GM21381 (cell line): ENCODE results near the gene HSFX4.
"Not testable (repeated sequence)": the region's sequence is repeated elsewhere in the genome, so short reads cannot be mapped to it uniquely, and the experiment has no call there.

Experiments used
- ATAC-seq: cut with Tn5 transposase; IDR thresholded peaks from one replicate; pipeline ENCODE4 v1.9.1; 2021; ENCODE audit warnings: mild to moderate bottlenecking, moderate library complexity; ENCODE audit not compliant: unreplicated experiment

Gene HSFX4

DNA sequence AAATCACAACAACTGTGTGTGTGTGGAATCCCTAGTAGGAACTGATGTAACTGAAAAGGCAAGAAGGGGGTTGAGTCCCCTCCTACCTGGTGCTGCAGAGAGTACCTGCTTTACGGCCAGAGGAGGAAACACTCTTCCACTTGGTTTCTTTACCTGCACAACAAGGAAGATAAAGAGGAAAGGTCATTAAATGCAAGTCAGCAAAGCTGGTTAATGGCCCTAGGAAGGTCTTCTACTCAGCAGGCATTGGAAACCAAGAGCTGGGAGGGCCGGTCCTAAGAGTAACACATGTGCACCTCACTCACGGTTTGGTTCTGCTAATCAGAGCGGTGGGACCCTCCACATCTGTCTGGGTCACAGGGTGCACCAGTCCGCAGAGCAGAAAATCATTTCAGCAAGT lies 8.0 kb downstream of the HSFX4 start:
- not testable (repeated sequence) for ATAC-seq

DNA sequence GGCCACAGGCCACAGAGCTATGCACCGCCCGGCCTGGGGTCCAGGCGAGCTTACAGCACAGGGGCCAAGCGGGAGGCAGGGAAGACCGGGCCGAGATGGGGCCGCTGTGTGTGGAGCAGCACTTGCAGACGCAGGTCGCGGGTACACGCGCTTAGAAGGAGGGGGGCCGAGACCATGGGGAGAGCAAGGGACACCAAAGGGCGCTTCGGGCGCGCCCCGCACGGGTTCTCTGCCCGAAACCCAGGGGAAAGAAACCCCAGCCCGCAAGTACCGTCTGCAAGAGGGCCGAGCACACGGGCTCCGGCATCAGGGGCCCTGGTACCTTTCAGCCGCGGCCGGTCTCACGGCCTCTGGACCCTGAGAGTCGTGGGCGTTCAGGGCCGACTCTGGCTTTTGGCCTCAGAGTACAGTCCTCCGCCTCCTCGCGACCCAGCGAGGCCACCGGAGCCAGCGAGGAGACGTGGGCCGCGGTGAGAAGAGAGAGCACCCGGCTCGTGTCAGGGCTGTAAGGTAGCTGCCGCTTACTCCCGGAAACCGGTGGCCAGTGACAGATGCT lies 8.6 kb downstream of the HSFX4 start:
- no peak for ATAC-seq

DNA sequence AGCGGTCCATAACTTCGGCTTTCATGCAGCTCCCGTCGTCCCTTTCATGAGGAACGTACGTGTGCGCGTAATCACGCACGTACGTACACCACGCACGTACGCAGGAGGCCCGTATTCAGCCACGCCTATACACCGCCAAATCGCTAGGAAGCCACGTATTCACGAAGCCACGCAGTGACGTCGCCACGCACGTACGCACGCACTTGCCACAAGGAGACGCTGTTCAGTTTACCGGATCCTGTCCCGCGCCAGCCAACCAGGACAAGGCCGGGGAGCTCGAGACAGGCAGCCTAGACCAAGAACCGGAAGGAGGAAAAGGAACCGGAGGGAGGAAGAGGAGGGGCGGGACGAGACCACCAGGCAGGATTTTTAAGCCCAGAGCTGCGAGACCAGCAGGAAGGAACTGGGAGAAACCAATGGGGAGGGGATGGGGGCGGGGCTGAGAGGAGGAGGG lies 9.1 kb downstream of the HSFX4 start, which contains the start of gene EOLA2:
EOLA2 (minus strand) TSS at position 65 of the 454 bp plus-strand sequence. CDS start 4,617 bp downstream, outside the sequence.
- ATAC-seq, result peak; percentile 66

DNA sequence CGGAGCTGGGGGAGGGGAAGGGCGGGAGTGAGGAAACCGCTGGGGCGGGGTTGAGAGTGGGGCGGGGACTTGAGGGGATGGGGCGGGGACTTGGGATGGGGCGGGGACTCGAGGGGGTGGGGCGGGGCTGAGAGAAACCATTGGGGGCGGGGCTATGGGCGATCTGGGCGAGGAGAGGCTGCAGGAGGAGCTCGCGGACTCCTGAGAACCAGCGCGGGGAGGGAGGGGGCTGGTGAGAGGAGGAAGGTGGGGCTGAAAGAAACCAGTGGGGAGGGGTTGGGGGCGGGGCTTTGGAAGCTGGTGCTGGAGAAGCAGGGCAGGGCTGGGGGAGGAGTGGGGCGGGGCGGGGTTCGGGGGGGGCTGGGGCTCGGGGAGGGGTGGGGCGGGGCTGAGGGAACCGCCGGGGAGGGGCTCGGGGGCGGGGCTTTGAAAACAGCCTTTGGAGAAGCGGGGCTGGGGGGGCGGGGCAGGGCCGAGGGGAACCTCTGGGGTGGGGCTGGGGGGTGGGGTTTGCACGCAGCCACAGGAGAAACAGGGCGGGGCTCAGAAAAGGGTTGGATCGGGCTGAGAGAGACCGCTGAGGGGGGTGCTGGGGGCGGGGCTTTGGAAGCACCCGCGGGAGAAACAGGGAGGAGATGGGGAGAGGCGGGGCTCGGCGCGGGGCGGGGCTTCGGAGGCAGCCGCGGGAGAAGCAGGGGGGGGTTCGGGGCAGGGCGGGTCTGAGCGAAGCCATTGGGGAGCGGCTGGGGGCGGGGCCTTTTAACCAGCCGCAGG lies 9.7 kb downstream of the HSFX4 start:
- ATAC-seq, result peak; percentile 12

DNA sequence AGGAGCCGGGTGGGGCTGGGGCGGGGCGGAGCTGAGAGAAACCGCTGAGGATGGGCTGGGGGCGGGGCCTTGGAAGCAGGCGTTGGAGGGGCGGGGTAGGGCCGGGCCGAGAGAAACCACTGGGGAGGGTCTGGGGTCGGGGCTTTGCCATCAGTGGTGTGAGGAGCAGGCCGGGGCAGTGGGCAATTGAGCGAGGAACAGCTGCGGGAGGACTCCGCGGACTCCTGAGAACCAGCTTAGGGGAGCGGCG lies 10.2 kb downstream of the HSFX4 start:
- peak; percentile 7 for ATAC-seq

DNA sequence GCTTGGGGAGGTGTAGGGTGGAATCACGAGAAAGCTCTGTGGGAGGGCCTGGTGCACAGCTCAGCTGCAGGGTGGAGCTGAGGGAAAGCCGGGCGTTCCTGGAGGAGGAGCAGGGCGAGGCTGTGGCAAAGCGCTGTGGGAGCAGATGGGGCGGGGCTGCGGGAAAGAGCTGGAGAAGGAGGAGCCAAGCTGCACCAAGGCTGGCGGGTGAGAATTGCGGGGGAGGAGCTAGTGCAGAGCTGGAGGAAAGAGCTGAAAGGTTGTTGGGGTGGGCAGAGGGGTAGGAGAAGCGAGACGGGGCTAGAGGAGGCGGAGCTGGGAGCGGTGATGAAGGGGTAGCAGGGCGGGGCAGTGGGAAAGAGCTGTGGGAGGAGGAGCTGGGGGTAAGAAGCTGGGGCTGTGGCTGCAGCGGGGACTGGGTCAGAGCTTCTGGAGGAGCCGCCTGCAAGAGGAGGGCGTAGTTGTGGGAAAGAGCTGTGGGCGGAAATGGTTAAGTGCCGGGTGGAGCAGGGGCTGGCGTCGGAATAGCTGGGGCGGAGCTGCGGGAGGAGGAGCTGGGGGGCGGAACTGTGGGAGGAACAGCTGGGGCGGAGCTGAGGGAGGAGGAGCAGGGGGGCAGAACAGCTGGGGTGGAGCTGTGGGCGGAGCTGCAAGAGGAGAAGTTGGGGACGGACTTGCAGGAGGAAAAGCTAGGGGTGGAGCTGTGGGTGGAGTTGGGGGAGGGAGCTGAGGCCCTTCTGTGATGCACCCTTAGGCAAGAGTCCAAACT lies 10.7 kb downstream of the HSFX4 start:
- ATAC-seq, result peak; percentile 41

DNA sequence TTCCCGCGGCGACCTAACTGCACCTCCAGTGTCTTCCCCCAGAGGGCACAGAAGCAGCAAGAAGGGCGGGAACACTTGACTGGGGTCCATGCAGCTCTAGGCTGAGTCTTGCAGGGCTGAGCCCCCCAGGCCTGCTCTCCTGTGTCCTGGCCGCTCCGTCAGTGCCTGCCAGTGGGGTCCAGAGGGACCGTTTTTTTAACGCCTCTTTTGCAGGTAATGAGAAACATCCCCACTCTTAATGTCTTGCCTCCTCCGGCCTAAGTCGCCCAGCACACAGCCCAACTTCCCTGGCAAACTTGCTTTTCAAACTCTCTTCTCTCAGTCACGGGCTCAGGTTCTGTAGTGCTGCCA lies 11.3 kb downstream of the HSFX4 start:
- not testable (repeated sequence) for ATAC-seq

DNA sequence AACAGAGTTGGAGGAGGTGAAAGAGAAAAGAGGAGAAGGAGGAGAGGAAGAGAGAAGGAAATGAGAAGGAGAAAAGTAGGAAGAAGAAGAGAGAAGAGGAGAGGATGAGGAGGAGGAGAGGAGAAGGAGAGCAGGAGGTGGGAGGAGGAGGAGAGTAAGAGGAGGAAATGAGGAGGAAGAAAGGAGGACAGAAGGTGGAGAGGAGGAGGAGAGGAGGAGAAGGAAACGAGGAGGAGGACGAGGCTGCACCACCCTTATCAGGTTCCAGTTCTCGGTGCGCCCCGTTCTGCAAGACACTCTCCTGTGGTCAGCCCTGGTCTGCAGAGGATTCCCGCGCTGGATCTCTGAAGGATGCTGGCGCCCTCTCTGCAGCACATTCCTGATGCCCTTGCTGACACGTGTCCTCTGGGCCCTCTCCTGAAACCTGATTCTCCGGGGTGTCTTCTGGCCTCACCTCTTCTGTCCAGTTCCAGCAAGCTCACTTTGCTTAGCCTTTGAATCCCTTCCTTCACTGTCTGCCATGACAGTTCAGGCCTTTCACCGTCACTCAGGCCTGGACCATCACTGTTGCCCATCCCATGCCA lies 15.8 kb downstream of the HSFX4 start:
- not testable (repeated sequence) for ATAC-seq

DNA sequence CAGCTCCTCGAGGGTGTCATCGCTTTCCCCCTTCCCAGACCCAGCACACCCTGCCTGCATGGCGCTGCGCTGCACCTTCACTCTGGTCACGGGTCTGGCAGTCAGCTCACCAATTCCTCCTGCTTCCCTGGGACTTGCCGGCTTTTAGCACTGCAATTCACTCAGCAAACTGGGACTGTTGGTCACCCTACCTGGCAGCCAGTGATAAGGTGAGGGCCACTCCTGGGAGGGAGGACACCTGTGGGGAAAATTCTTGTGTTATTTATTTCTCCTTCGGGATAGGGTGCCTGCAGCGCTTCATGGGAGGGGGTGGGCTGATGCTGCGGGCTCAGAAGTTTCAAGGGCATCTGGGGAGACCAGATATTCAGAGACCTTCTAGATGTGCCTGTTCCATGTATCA lies 16.4 kb downstream of the HSFX4 start:
- ATAC-seq, result not testable (repeated sequence)

DNA sequence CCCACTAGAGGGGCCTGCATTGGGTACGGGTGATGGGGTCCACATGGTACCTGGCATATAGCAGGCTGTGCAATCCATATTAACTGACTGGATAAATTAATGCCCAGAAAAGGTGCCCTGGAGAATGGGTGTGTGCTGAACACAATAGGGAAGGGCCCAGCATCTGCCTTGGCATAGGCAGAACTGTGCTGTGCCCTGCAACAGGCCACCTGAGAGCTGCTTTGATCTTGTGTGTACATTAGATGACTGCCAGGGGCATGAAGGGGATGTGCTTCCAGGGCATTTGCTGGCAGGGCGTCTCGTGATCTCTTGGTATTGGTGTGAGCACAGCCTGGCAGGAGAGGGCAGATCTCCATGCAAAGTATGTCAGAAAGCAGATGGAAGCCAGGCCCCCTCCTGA lies 17.6 kb downstream of the HSFX4 start:
- ATAC-seq, result not testable (repeated sequence)

DNA sequence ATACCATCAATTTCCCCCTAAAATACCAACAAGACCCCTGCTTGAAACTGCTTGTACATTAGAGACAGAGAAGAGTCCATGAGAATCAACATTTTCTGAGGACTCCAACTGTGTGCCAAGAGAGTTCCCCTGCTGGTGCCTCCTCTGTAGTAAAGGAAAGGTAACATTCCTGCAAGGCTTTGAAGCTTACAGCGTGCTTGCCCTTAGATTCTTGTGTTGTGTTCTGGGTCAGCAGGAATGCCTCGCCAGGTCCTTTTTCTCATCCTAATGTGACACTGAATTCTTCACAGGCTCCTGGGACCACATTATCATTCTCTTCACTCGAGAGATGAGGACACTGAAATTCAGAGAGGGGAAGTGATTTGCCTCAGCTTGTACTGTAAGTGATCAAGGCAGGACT lies 18.6 kb downstream of the HSFX4 start:
- no peak for ATAC-seq

DNA sequence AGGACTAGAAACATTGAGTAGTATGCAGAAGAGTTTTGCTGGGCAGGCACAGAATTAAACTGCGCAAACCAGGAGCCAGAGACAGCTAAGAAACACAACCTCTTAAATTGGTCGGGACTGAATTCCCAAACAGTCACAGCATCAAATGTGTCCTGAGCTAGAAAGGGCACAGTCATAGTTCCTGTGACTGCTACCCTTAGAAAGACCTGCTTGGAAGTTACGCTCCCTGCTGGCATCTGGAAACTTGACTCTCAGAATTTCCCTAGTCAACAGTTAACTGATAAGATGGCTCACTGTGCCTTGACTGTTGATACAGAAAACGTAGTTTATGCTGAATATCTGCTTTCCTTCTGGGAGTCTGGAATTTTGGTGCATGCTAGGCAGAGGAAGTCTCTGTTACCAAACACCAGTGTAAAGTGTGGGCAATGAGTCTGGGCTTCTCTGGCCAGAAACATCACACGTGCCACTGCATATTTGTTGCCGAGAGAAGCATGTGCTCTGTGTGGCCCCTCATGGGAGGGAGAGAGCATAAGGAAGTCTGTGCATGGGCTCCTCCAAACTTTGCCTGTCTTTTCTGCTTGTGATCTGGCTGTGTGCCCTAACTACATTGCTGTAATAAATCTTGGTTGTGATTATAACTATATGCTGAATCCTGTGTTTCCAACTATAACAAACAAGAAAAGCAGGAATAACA lies 20.5 kb downstream of the HSFX4 start:
- no peak for ATAC-seq

DNA sequence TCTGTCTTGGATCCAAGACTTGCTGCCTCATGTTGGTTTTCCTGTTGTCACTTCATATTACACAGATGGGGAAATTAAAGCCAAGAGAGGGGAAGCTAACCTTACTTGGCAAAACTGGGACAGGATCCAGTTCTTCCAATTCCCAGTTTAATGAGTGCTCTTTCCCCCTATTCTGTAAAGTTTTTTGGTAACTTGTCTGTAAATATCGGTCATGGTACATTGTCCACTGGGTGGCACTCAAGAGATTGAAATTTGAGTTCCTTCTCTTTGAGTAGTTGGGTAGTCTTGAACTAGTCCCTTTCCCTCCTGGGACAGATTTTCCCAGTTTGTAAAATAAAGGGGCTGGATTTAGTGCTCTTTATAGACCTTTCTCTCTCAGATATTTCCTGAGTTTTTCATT lies 21.3 kb downstream of the HSFX4 start:
- no peak for ATAC-seq

DNA sequence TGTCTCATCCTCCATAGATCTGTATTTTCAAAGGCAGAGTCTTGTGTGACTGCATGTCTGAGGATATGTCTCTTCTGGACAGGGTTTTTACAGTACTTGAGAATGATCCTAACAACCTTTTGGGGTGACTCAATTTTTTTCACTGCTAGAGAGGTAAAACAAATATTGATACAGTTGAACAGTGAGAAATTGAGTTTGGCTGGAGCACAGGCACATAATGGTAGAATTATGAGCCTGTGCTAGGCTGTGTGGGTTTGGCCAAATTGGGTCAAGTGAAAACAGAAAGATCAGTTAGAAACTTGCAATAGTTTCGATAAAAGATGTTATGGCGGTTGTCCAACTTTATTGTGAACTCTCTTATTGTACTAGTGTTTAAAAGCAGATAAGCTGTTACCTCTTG lies 32.2 kb downstream of the HSFX4 start:
- ATAC-seq, result no peak

DNA sequence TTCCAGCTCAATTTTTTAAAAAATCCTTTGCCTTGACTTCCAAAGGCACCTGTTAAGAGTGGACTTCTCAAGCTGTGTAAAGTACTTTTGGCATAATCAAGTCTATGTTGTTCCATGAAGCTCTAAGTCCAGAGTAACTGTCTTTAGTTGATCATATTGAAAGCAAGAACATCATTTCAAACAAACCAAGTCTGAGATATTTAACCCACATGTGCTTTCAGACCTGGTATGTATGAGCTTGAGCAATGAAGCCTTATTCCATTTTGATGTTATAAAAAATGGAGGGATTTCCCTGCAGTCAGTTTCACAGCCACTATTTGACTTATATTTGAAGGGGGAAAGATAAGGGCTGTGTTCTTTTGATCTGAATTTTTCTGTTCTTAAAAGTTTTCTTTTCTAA lies 32.6 kb downstream of the HSFX4 start:
- ATAC-seq, result no peak

DNA sequence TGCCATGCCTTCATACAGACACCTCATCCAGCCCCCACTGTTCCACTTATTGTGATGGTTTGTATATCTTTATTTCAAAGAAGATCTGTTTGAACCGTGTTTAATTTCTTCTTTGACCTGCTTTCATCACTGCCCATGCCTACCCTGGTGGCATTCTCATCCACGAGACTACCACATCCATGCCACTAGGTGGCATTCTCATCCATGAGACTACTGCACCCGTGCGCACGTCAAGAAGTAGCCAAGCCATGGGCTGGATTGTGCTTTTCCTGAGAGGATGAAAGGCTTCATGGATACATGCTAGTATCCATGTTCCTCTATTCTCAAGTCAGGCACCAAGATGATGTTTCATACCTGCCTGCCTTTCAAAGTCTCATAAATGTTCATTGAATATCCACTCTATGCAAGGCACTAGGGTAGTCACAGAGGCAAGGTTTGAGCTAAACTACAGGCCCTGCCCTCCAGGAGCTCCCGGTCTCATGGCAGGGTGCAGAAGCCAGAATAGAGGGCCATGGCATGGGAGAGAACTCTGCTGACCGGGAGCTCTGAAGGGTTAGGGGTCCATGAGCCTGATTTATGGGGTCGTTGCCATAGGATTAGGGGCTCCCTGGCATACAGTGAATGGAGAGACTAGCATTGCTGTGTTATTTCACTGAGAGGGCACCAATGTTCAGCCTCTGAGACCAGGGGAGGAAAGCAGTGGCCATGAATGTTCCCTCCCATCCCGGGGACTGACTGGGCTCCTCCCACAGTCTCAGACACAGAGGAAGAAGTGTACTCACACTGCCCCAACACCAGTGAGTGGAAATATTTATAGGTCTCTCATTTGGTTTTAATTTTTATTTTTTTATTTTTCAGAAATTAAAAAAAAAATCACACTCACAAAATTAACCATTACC lies 33.7 kb downstream of the HSFX4 start:
- ATAC-seq, result peak; percentile 52

DNA sequence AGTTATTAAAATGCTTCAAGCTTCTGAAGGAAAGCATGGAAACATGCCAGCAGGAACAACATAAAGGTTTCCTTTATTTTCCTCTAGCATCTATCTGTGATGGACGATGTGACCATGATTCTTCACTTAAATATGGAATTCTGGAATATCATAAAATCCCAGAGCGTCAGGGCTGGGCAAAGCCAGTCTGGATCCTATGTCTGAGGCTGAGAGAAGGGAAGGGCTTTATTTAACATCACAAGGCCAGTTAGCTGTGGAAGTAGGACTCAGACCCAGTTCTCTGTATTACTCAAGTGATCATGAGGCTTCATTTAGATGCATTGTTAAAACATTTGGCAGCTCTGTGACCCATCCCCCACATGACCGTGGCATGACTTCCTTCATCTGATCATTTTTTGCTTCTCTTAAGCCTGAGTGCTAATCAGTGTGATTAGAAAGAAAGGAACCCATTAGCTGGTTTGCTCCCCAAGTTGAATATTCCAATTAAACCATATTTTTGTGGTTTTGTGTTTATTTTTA lies 49.8 kb downstream of the HSFX4 start:
- no peak for ATAC-seq
